HG03457 (cell line): ENCODE results near the gene AGGF1.
"Not testable (repeated sequence)": the region's sequence is repeated elsewhere in the genome, so short reads cannot be mapped to it uniquely, and the experiment has no call there.

Experiments used
- ATAC-seq: cut with Tn5 transposase; IDR thresholded peaks from one replicate; pipeline ENCODE4 v1.9.1; 2021; ENCODE audit warnings: moderate number of reproducible peaks; ENCODE audit not compliant: unreplicated experiment

Gene AGGF1, protein sequence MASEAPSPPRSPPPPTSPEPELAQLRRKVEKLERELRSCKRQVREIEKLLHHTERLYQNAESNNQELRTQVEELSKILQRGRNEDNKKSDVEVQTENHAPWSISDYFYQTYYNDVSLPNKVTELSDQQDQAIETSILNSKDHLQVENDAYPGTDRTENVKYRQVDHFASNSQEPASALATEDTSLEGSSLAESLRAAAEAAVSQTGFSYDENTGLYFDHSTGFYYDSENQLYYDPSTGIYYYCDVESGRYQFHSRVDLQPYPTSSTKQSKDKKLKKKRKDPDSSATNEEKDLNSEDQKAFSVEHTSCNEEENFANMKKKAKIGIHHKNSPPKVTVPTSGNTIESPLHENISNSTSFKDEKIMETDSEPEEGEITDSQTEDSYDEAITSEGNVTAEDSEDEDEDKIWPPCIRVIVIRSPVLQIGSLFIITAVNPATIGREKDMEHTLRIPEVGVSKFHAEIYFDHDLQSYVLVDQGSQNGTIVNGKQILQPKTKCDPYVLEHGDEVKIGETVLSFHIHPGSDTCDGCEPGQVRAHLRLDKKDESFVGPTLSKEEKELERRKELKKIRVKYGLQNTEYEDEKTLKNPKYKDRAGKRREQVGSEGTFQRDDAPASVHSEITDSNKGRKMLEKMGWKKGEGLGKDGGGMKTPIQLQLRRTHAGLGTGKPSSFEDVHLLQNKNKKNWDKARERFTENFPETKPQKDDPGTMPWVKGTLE

DNA sequence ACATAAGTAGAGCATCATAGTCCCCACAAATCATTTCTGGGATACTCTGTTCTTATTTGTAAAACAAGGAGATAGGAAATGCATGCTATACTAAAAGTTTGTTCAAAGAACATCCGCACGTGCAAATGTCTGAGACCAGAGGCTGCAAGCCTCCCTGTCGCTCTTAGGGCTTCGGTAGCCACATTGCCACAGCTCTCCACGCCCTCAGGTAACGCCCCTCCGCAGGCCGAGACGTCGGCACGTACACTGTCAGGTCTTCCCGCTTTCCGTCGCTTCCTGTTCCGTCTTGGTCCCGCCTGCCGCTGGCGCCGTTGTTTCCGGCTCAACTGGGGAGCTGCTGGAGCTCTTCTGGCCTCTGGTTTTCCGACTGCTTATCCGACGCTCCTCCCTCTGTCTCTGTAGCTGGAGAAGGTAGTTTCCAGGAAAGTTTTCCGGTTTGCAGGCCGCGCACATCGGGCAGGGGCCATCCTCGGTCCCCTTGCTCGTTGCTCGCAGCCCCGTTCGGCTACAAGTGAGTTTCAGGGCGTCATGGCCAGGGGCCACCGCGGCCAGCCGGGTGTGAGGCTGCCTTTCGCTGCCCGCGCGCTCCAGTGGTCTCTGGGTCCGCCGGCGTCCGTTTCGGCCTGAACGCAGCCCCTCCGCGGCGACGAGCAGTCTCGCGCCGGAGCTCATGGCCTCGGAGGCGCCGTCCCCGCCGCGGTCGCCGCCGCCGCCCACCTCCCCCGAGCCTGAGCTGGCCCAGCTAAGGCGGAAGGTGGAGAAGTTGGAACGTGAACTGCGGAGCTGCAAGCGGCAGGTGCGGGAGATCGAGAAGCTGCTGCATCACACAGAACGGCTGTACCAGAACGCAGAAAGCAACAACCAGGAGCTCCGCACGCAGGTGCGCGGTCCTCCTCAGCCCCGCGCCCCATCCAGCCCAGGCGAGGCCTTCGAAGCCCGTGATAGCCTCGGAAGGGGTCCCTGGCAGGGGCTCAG lies at the start of gene AGGF1:
TSS of gene AGGF1 (plus strand) at position 308 of the 975 bp plus-strand sequence. CDS start at position 671, 363 bp downstream.
- ATAC-seq = peak; percentile 96

DNA sequence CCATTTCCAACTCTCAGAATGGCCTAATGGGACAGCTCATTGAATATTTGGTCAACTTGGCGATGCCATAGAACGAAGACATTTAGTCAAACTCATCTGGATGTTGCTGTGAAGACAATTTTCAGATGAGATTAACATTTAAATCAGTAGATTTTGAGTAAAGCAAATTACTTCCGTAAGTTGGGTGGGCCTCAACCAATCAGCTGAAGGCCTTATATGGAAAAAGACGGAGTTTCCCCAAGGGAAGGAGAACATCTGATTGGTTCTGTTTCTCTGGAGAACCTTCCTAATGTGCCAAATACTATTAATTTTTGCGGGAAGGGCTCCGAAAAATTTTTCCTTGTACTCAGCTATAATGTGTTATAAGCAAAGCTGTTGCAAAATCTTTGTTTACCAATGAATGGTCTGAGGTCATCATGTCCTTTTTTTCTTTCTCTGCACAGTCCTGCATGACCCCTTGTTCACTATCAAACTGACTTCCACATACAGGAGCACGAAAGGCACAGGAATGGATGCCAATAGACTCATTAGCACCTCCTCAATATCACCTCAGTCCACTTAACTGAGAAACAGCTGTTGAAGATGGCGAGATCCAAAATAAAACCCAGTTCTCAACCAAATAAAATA lies 49.6 kb upstream of the AGGF1 start:
- ATAC-seq = no peak

DNA sequence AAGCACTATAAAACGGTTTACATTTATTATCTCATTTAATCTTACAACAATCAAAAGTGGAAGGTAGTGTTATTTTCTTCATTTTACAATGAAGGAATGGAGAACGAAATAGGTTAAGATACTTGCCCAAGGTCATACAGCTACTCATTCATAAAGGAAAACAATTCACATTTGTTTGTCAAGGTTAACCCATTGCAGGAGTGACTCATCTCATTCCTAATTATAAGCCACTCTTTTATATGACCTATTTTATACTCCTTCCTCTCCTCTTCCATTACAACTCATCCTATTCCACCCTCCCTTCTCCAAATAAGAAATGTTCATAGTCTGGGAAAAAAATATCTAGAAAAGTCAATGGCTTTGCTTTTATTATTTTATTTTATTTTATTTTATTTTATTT lies 47.8 kb upstream of the AGGF1 start:
- ATAC-seq = no peak

DNA sequence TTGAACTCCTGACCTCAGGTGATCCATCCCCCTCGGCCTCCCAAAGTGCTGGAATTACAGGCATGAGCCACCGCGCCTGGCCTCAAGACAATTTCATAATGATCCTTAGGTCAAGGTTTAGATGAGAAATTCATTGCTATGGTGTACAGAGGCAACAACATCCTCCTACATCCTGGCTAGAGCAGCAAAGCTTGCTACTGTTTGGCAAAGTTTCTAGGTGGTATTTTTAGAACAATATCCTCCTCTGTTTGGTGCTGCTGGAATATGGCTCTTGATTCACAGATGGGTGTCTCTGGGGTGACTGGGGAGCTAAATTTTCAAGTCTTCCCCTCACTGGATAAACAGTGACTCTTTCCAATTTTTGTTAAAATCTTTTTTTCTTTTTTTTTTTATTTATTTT lies 46.7 kb upstream of the AGGF1 start:
- ATAC-seq = no peak

DNA sequence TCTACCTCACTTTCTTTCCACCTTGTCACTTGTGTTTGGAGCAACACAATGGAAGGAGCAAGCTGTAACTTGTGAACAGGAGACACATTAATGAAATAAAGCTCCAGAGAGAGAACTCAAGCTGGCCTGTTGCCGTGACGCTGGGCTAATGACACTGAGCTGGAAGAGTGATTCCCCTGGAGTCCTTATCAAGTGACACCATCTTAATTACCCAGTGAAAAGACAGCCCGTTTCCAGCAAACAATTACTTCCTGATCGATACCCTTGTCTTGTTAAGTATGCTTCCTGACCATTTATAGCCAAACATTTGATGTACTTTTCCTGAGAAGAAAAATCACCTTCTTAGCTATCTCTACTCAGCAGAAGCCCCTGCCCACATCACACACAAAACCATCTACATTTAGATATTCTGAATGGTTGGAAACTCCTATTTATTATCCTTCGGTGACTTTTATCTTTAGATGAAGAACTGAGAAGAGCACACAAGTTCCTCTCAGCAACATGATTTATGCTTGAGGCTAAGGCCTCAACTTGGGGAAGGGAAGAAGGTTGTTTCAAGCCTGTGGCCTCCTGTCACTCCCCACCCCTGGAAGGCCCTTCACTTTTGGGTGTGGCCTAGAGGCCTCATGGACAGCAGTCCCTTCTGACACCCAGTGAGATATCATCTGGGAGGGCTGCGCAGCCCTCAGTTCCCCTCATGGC lies 43.2 kb upstream of the AGGF1 start:
- ATAC-seq = no peak

DNA sequence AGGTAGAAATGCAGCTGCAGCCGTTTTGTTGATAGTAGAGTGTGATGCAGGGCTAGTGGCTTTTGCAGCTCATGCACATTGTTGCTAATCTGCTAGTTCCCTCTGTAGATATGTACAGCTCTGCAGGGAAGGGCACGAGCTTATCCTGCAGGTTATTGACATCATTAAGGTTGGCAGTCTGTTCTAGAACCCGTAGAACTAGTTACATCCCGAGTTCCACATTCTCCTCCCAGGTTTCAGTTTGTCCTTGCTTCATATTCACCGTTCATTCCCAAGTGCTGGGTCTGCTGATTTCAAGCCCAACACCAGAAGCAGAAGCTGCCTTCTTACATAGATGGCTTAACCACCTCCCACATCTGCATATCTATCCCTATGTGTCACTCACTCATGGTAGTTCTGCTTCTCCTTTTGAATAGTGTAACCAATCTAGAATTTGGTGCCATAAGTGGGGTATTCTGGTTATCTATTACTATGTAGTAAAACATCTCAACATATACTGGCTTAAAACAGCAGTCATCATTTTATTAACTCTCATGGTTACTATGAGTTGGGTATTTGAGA lies 39.2 kb upstream of the AGGF1 start:
- ATAC-seq = no peak

DNA sequence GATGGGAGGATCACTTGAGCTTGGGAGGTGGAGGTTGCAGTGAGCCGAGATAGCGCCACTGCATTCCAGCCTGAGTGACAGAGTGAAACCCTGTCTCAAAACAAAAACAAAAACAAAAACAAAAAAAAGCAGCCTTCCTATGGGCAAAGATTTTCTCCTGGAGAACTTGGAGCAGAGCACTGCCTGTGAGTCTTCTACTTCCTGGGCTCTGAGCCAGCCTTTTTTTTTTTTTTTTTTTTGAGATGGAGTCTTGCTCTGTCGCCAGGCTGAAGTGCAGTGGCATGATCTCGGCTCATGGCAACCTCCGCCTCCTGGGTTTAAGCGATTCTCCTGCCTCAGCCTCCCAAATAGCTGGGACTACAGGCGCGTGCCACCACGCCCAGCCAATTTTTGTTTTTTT lies 36.8 kb upstream of the AGGF1 start:
- ATAC-seq = not testable (repeated sequence)

DNA sequence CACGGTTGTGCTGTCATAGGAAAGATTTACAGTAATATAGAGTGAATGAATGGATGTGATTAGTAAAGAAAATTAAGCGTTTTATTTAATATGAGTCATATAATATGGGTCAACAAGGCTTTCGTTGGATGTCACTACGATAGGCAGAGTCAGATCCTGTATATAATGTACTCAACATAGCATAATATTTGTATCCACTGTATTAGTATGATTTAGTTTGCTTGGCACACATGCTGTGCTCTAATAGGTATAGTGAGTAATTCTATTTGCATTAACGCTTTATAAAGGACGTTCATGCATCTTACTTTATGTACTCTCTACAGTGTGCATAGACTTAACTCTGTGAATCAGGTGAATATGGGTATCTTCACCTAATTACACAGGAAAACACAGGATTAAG lies 35.9 kb upstream of the AGGF1 start:
- no peak for ATAC-seq

DNA sequence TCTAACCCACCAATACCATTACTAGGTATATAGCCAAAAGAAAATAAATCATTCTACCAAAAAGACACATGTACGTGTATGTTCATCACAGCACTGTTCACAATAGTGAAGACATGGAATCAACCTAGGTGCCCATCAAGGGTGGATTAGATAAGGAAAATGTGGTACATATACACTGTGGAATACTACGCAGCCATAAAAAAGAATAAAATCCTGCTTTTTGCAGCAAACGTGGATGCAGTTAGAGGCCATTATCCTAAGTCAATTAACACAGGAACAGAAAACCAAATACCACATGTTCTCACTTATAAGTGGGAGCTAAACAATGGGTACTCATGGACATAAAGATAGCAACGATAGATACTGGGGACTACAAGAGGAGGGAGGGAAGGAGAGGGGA lies 32.0 kb upstream of the AGGF1 start:
- ATAC-seq = not testable (repeated sequence)

DNA sequence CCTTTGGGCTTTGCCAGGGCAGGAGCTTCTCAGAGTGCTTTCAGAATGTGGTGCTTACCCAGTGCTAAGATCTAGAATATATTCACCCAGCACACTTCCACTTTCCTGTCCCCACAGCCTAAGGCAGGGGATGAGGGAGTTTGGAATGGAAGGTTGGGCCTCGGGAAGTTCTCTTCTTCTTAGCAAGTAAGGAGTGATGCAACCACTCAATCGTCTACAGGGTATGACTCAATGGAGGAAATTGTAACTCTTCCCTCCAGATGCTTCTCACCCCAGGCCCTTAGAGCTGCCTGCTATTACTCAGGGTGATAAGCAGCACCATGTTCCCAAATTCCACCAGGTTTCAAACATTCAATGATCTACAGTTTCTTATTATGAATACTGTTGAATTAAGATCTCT lies 30.8 kb upstream of the AGGF1 start:
- no peak for ATAC-seq

DNA sequence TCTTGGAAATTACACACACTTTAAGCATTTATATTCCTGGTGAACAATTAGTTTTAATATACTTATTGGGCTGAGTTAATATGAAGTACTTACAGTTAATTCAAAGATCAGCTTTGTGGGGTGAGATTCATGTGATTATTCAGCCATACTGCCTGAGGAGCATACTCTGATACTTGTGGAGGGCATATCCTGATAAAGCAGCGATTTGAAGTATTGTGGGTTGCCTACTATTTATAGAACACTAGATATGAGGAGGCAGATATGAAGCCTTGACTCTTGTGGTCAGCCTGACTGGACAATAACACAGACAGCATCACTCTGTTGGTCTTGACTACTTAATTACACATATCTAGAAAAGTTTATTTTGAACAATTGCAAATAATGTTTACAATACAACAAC lies 27.0 kb upstream of the AGGF1 start:
- no peak for ATAC-seq

DNA sequence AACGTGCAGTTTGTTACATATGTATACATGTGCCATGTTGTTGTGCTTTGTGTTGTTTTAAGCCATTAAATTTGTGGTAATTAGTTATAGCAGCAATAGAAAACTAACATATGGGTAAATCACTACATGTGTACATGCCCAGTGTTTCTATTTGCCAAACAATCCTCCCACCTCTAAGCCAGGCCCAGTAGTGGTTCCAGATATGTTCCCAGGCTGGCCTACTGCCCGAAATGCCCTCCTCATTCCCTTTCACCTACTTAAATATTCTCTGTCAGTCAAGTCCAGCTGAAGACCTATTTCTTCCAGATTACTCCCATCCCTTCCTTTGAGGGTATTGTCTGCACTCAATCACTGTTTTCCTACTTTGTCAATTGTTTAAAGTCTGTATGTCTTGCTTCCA lies 24.1 kb upstream of the AGGF1 start:
- ATAC-seq = no peak

DNA sequence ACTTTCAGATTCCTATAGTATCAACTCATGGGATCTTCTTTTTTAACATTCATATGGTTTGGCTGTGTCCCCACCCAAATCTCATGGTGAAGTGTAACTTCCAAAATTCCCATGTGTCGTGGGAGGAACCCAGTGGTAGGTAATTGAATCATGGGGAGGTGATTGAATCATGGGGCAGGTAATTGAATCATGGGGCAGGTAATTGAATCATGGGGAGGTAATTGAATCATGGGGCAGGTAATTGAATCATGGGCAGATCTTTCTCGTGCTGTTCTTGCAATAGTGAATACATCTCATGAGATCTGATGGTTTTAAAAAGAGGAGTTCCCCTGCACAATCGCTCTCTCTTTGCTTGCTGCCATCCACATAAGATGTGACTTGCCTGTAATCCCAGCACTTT lies 21.8 kb upstream of the AGGF1 start:
- no peak for ATAC-seq

DNA sequence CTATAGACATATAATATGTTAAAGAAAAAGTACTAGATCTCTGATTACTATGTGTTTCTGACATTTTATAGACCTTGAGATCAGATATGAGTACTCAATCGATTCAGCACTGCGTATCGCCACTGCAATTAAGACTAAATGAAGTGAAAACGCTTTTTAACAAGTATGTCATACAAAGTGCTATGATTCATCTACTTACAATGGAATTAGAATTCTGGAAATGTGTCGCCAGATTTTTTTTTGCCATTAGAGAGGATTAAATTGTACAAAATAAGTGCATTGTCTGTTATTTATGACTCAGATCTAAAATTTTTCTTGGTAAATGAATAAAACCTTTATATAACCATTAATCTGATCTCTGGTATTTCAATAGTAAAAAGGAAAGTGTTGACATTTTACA lies 20.0 kb upstream of the AGGF1 start:
- no peak for ATAC-seq

DNA sequence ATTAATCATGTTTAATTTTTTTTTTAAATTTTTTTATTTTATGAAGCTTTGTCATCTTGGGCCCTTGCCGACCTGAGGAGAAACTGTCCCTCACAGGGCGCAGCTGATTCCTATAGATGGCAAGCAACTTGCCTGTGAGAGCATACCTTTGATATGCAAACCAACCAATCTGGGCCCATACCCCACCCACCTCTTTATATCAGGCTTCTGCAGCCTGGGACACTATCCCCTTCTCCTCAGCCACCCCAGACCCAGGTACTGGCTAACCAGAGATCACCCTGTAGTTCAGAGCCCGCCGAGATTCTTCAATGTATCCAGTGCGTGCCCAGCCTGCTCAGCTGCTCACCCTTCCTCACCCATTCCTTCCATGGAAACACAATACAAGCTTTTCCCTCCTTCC lies 18.7 kb upstream of the AGGF1 start:
- ATAC-seq = no peak

DNA sequence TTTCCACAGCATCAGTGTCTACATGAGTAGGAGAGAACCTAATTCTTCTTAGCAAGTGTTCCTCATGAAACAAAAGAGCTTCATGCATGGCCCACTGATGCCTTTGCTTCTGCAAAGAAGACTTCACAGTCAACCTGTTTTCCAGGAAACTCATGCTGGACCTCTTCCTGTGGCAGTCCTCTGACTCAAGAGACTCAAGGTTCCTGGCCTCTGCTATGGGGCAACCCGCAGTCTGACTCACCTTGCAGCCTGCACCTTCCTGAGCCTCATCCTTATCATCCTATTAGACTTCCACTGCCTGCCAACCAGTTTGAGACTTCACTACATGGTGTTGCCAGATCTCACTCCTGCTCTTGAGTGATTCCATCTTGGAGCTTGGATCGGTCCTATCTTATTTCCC lies 17.6 kb upstream of the AGGF1 start:
- ATAC-seq = no peak

DNA sequence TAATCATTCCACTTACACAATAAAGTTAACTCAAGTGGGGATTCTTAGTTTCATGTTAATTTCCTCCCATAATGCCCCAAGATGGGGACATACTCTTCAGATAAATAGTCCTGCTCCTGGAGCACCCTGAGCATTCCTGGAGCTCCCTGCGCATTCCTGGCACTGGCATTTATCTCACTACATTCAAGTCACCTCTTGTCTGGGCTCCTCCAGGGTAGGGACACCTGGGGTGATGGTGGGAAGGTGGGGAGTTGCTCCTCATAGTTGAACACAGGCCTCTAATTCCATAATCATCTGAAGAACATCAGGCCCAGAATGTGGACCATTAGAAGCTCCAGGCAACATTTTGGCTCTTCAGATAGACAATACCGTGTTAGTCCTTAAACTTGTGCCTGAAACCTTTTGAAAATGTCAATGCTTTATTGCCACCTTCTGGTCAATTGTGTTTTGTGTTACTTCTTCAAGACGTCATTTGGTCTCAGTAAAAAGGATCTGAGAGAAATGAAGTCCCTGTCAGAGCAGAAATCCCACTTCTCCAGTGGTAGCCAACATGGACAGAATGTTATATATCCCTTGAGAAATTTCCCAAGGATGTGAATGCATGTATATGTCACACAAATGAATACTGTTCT lies 14.2 kb upstream of the AGGF1 start:
- no peak for ATAC-seq

DNA sequence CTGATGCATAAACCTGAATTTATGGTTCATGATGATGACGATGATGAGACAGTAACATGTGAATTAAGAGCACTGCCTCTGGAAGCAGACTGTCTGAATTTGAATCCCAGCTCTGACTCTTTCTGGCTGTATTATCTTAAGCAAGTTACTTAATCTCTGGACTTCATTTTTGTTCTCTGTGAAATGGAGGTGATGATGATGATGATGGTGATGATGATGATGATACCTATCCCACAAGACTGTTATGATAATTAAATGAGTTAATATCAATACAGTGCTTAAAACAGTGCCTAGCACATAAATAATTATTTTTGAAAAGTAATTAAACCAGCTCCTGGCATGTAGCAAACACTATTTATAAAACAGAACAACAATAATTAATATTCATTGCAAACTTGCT lies 13.2 kb upstream of the AGGF1 start:
- no peak for ATAC-seq

DNA sequence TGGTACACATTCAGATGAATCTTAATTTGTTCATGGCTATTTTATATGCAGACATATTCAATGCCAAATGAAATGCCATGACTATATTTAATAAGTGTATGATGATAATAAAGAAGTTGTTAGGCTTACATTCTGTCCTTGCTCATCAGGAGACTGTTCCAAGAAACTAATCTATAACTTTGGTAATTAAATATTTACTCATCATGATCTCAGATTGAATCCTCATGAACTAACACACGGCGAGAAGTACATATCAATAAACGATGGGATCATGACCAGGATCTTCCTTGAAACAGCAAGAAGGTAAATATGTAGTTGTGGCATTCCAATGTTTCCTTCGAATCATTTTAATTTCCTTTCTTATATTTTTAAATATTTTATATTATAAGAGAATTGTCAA lies 12.5 kb upstream of the AGGF1 start:
- ATAC-seq = no peak
